Mesenchymal stem cell (in vitro differentiated cells and primary cell): ENCODE data around the gene ITGA11.
A peak's percentile ranks its signal among the peaks of the same experiment; 100 is the strongest.

Source experiments
- DNase-seq: peaks from one replicate; pipeline ENCODE4 v3.0.0-alpha.2; 2013
- H2AFZ ChIP-seq: one replicate; pipeline ENCODE4 v1.6.1; 2013; ENCODE audit warnings: low read depth, mild to moderate bottlenecking, control low read depth, inconsistent platforms, low read length, moderate library complexity
- H2AK5ac ChIP-seq: 2 replicates; pipeline ENCODE4 v1.6.1; 2013; ENCODE audit warnings: low read length, moderate library complexity, mild to moderate bottlenecking, inconsistent platforms; ENCODE audit not compliant: severe bottlenecking
- H2BK120ac ChIP-seq: one replicate; pipeline ENCODE4 v1.6.1; 2013; ENCODE audit warnings: low read depth, mild to moderate bottlenecking, inconsistent platforms, low read length, moderate library complexity
- H2BK12ac ChIP-seq, 2 experiments: one replicate each; pipeline ENCODE4 v1.6.1; 2013; ENCODE audit warnings: inconsistent platforms in 2 of 2, low read length in 2 of 2, mild to moderate bottlenecking in 2 of 2, moderate library complexity in 2 of 2, control low read depth in 1 of 2
- H2BK15ac ChIP-seq: one replicate; pipeline ENCODE4 v1.6.1; 2013; ENCODE audit warnings: mild to moderate bottlenecking, low read depth, inconsistent platforms; ENCODE audit not compliant: poor library complexity, severe bottlenecking
- H2BK5ac ChIP-seq: 2 replicates; pipeline ENCODE4 v1.6.1; 2013; ENCODE audit warnings: low read depth, mild to moderate bottlenecking, low read length, control low read depth, inconsistent platforms; ENCODE audit not compliant: poor library complexity, severe bottlenecking
- H3K14ac ChIP-seq, 2 experiments: one replicate each; pipeline ENCODE4 v1.6.1; 2013; ENCODE audit warnings: inconsistent platforms in 2 of 2, low read length in 2 of 2, control low read depth in 1 of 2, mild to moderate bottlenecking in 1 of 2, moderate library complexity in 1 of 2
- H3K18ac ChIP-seq, 2 experiments: one replicate each; pipeline ENCODE4 v1.6.1; 2013; ENCODE audit warnings: inconsistent platforms in 2 of 2, low read length in 2 of 2, control low read depth in 1 of 2, low read depth in 1 of 2, mild to moderate bottlenecking in 1 of 2
- H3K23ac ChIP-seq, 2 experiments: one replicate each; pipeline ENCODE4 v1.6.1; 2013; ENCODE audit warnings: inconsistent platforms in 2 of 2, low read length in 2 of 2, mild to moderate bottlenecking in 2 of 2, moderate library complexity in 2 of 2, control low read depth in 1 of 2
- H3K27ac ChIP-seq: 2 replicates; pipeline ENCODE4 v1.5.1; 2013; ENCODE audit warnings: mild to moderate bottlenecking, moderate library complexity, low read length, control low read depth, inconsistent platforms; ENCODE audit not compliant: poor library complexity, severe bottlenecking
- H3K27me3 ChIP-seq, 2 experiments: 2 replicates each; pipeline versions ENCODE4 v1.6.1 to v1.7.0; 2013; ENCODE audit warnings: low read length in 2 of 2, mild to moderate bottlenecking in 2 of 2, moderate library complexity in 2 of 2, control low read depth in 1 of 2, inconsistent platforms in 1 of 2; ENCODE audit not compliant: control insufficient read depth in 1 of 2, insufficient read depth in 1 of 2
- H3K36me3 ChIP-seq, 2 experiments: 2 replicates each; pipeline versions ENCODE4 v1.6.1 to v1.7.0; 2013; ENCODE audit warnings: low read length in 2 of 2, control low read depth in 1 of 2, inconsistent platforms in 1 of 2, low read depth in 1 of 2, mild to moderate bottlenecking in 1 of 2; ENCODE audit not compliant: insufficient read depth in 2 of 2, control insufficient read depth in 1 of 2
- H3K4ac ChIP-seq, 2 experiments: one replicate each; pipeline ENCODE4 v1.6.1; 2013; ENCODE audit warnings: inconsistent platforms in 2 of 2, low read length in 2 of 2, mild to moderate bottlenecking in 2 of 2, moderate library complexity in 2 of 2, control low read depth in 1 of 2, low read depth in 1 of 2
- H3K4me1 ChIP-seq: 2 replicates; pipeline ENCODE4 v1.6.1; 2013; ENCODE audit warnings: low read depth, low read length, control low read depth; ENCODE audit not compliant: control insufficient read depth, insufficient read depth
- H3K4me2 ChIP-seq: 2 replicates; pipeline ENCODE4 v1.6.1; 2013; ENCODE audit warnings: low read length, mild to moderate bottlenecking, inconsistent platforms; ENCODE audit not compliant: poor library complexity, severe bottlenecking
- H3K4me3 ChIP-seq, 2 experiments: 2 replicates each; pipeline versions ENCODE4 v1.5.1 to v1.7.0; 2013; ENCODE audit warnings: low read length in 2 of 2, mild to moderate bottlenecking in 2 of 2, control low read depth in 1 of 2, low read depth in 1 of 2; ENCODE audit not compliant: insufficient read depth in 1 of 2
- H3K79me1 ChIP-seq: replicated peaks from 2 replicates; pipeline ENCODE4 v1.6.1; 2013; ENCODE audit warnings: mild to moderate bottlenecking, control low read depth, low read length, inconsistent platforms; ENCODE audit not compliant: poor library complexity, severe bottlenecking
- H3K9ac ChIP-seq: 2 replicates; pipeline ENCODE4 v1.7.0; 2013; ENCODE audit warnings: mild to moderate bottlenecking, low read length, moderate library complexity
- H3K9me3 ChIP-seq: 2 replicates; pipeline ENCODE4 v1.7.0; 2013; ENCODE audit warnings: mild to moderate bottlenecking, low read length; ENCODE audit not compliant: control insufficient read depth
- H4K8ac ChIP-seq: one replicate; pipeline ENCODE4 v1.6.1; 2013; ENCODE audit warnings: inconsistent platforms, mild to moderate bottlenecking, low read length, moderate library complexity
- H4K91ac ChIP-seq: one replicate; pipeline ENCODE4 v1.6.1; 2013; ENCODE audit warnings: mild to moderate bottlenecking, low read length, inconsistent platforms
- WGBS: methylation state at CpG from one replicate; pipeline ENCODE4 v1.1.7; 2013; ENCODE audit warnings: mixed read lengths; 5-methylcytosine and 5-hydroxymethylcytosine counted together

Gene ITGA11

DNA sequence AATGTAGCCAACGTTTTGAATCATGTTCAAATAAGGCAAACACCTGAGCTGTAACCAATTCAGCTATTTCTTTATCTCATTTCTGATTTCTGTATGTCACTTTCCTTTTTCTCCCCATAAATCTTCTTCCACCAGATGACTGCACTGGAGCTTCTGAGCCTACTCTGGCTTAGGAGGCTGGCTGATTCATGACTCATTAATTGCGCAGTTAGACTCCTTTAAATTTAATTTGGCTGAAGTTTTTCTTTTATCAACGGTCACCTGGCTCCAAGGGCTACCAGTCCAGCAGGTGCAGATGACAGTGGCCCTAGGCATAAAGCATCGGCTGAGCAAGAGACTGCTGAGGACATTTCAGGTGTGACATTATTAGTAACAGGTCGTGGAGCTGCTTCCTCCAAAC lies 39.6 kb upstream of the ITGA11 start:
- Histone ChIP-seq H2AFZ (no peak overlapping the region), H3K27me3 (peaks cover 0 to 20% of the 10 kb centered on the region in 2 experiments), H3K9ac (no peak overlapping the region), H3K4me3 (no peak overlapping the region), H2BK120ac (no peak overlapping the region), H4K91ac (no peak overlapping the region), H2BK15ac (no peak overlapping the region), H3K27ac (no peak overlapping the region), H2BK12ac (no peak overlapping the region), H3K36me3 (no peaks in the 10 kb centered on the region), H3K9me3 (peaks cover 14% of the 10 kb centered on the region), H3K4me1 (peaks cover 8% of the 10 kb centered on the region), H3K79me1 (no peaks in the 10 kb centered on the region), H4K8ac (no peak overlapping the region), H2BK5ac (no peak overlapping the region), H3K14ac (no peak overlapping the region), H2AK5ac (peak overlapping the region; percentile 44), H3K18ac (no peak overlapping the region), H3K4ac (no peak overlapping the region), H3K23ac (no peak overlapping the region), H3K4me2 (no peak overlapping the region)
- DNase-seq, result peak; percentile 43
- 75% methylated on average over 3 of the region's 5 CpGs for WGBS

DNA sequence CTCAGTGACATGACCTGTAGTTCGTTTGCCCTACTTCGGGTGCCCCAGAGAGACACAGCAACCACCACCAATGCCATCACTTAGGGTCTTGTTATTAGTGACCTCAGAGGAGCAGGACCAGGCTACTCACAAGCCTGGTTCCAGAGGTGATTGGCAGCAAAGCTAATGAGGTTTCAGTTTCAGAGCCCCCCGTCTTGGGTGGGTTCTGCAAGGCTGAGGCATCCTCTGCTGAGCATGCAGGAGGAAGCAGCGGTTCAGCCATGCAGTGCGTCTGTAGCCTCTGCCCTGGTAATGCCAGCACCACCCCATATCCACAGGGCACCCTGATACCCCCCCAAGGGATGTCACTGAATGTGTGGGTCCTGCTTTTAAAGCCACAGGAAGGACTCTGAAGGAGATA lies 39.0 kb upstream of the ITGA11 start:
- Histone ChIP-seq H3K9me3 (peaks cover 15% of the 10 kb centered on the region), H3K14ac (no peak overlapping the region), H4K8ac (no peak overlapping the region), H2AK5ac (peak overlapping the region; percentile 33), H2AFZ (no peak overlapping the region), H4K91ac (peak overlapping the region; percentile 57), H3K4ac (no peak overlapping the region), H3K4me1 (peaks cover 8% of the 10 kb centered on the region), H3K79me1 (no peaks in the 10 kb centered on the region), H2BK15ac (no peak overlapping the region), H3K4me3 (no peak overlapping the region), H3K27ac (no peak overlapping the region), H2BK12ac (no peak overlapping the region), H3K23ac (no peak overlapping the region), H3K9ac (no peak overlapping the region), H3K27me3 (peaks cover 0 to 20% of the 10 kb centered on the region in 2 experiments), H3K4me2 (no peak overlapping the region), H3K36me3 (no peaks in the 10 kb centered on the region), H3K18ac (no peak overlapping the region), H2BK120ac (no peak overlapping the region), H2BK5ac (no peak overlapping the region)
- DNase-seq, result no peak
- 90% methylated on average over 5 of the region's 5 CpGs for WGBS

DNA sequence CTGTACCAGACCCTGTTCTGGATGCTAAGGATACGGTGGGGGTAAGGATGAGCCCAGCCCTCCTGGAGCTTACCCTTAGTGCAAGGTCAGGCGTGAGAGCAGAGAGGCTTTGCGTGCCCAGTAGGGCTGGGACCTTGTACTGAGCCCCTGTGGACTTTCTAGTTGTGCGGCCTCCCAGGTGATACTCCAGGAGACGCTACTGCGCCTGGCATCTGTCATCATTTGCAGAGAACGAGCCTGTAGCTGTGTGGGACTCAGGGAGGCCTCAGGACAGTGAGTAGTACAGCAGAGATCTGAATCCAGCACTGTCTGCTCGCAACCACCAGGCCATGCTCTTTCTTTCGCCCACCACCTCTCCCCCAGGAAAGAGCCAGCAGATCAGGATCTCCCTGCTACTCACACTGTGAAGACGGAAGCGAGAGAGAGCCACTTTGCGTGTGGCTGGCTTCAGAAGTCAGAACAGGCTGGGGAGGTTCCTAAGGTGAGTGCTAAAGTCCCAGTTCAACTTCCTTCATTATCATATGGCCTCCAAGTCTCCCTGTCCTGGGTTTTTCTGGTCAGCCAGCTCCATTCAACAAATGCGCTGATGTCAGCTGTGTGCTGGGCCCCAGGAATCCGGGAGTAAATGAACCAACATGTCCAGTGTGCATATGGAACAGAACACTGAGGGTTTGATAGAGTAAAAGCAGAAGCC lies 38.2 kb upstream of the ITGA11 start:
- H3K4ac ChIP-seq, result peak overlapping the region in 1 of 2 experiments; percentile 1

GRCh38 chr15:68469162-68470048 lies 37.4 kb upstream of the ITGA11 start:
- Histone ChIP-seq H3K4me1 (peaks cover 9% of the 10 kb centered on the region), H3K23ac (no peak overlapping the region), H2AK5ac (no peak overlapping the region), H3K27ac (no peak overlapping the region), H3K9ac (no peak overlapping the region), H3K4ac (no peak overlapping the region), H2BK12ac (peak overlapping the region in 1 of 2 experiments; percentile 32), H2BK120ac (no peak overlapping the region), H3K14ac (peak overlapping the region in 1 of 2 experiments; percentile 18), H4K91ac (no peak overlapping the region), H2BK5ac (no peak overlapping the region), H4K8ac (no peak overlapping the region), H2BK15ac (no peak overlapping the region), H3K79me1 (no peaks in the 10 kb centered on the region), H3K9me3 (peaks cover 15% of the 10 kb centered on the region), H3K4me3 (no peak overlapping the region), H3K18ac (peak overlapping the region in 1 of 2 experiments; percentile 37), H2AFZ (no peak overlapping the region), H3K27me3 (peaks cover 0 to 15% of the 10 kb centered on the region in 2 experiments), H3K4me2 (no peak overlapping the region), H3K36me3 (no peaks in the 10 kb centered on the region)
- DNase-seq, result no peak
- 90% methylated on average over 3 of the region's 6 CpGs for WGBS

More for the DNA sequence above, 38.2 kb upstream of the ITGA11 start:
- H3K9ac ChIP-seq, result no peak overlapping the region
- peak overlapping the region in 1 of 2 experiments; percentile 15 for H3K18ac ChIP-seq
- H2BK5ac ChIP-seq, result no peak overlapping the region
- no peaks in the 10 kb centered on the region for H3K36me3 ChIP-seq
- no peak overlapping the region for H2BK15ac ChIP-seq
- H3K23ac ChIP-seq, result peak overlapping the region in 1 of 2 experiments; percentile 18
- no peak overlapping the region for H3K27ac ChIP-seq
- no peak for DNase-seq
- H3K9me3 ChIP-seq, result peaks cover 15% of the 10 kb centered on the region
- peaks cover 0 to 15% of the 10 kb centered on the region in 2 experiments for H3K27me3 ChIP-seq
- no peaks in the 10 kb centered on the region for H3K79me1 ChIP-seq
- no peak overlapping the region for H2BK12ac ChIP-seq
- no peak overlapping the region for H3K4me2 ChIP-seq
- peak overlapping the region; percentile 22 for H4K8ac ChIP-seq
- no peak overlapping the region for H2BK120ac ChIP-seq
- H2AFZ ChIP-seq, result no peak overlapping the region
- H4K91ac ChIP-seq, result no peak overlapping the region
- H3K14ac ChIP-seq, result no peak overlapping the region
- H3K4me1 ChIP-seq, result peaks cover 8% of the 10 kb centered on the region
- 86% methylated on average over 14 of the region's 14 CpGs for WGBS
- no peak overlapping the region for H3K4me3 ChIP-seq
- H2AK5ac ChIP-seq, result peak overlapping the region; percentile 41
